H1 (cell line): Measurements from ENCODE around the gene CNPY2.

ENCODE experiments used
- ATF2 ChIP-seq: IDR thresholded peaks from 2 replicates; pipeline ENCODE4 v1.6.1; 2012; ENCODE audit warnings: low read length, inconsistent platforms
- CEBPB ChIP-seq: IDR thresholded peaks from 2 replicates; pipeline ENCODE4 v1.6.1; 2012; ENCODE audit warnings: low read depth, low read length
- CHD2 ChIP-seq: IDR thresholded peaks from 2 replicates; pipeline ENCODE4 v1.6.1; 2012; ENCODE audit warnings: low read length, improper control_type of control experiment
- CTCF ChIP-seq, 3 experiments: IDR thresholded peaks; 1 replicate in 2 of 3; 2 replicates in 1 of 3; pipeline versions ENCODE4 v1.5.1 to v1.6.1; 2011; ENCODE audit warnings: low read length in 3 of 3, mild to moderate bottlenecking in 3 of 3, inconsistent platforms in 2 of 3, low read depth in 1 of 3, moderate library complexity in 1 of 3; ENCODE audit not compliant: insufficient read depth in 1 of 3; ENCODE audit errors: control extremely low read depth in 1 of 3
- EZH2 ChIP-seq: fragments of 200-600 bp; sonication (generic); IDR thresholded peaks from 2 replicates; pipeline ENCODE4 v1.7.1; 2012; ENCODE audit warnings: low read depth, mild to moderate bottlenecking, moderate library complexity, low read length, inconsistent platforms; ENCODE audit not compliant: severe bottlenecking
- MAFK ChIP-seq: IDR thresholded peaks from 2 replicates; pipeline ENCODE4 v1.6.1; 2012; ENCODE audit warnings: low read depth, mild to moderate bottlenecking, improper control_type of control experiment, low read length
- RXRA ChIP-seq: IDR thresholded peaks from 2 replicates; pipeline ENCODE4 v1.6.1; 2011; ENCODE audit warnings: low read depth, mild to moderate bottlenecking, low read length, moderate library complexity; ENCODE audit not compliant: insufficient read depth
- SAP30 ChIP-seq: fragments of 300-600 bp; sonication (generic); IDR thresholded peaks from 2 replicates; pipeline ENCODE4 v1.7.1; 2012; ENCODE audit warnings: low read length, moderate library complexity, mild to moderate bottlenecking, inconsistent platforms; ENCODE audit not compliant: insufficient read depth, insufficient replicate concordance
- TAF1 ChIP-seq: IDR thresholded peaks from 2 replicates; pipeline ENCODE4 v1.6.1; 2011; ENCODE audit warnings: mild to moderate bottlenecking, low read depth, low read length

GRCh38 chr12:56334490-56334793, 18.7 kb upstream of the CNPY2 start:
- TF ChIP-seq SAP30 (no peak), ATF2 (no peak), MAFK (no peak), CTCF (IDR thresholded peaks at IDR 0.05; ENCODE audit: control extremely low read depth in 1 of 3, insufficient read depth in 1 of 3, low read depth in 1 of 3, low read length in 3 of 3) (no peak), RXRA (no peak), CHD2 (no peak), TAF1 (no peak; the same call in 1 of the 2 replicates), CEBPB (no peak), EZH2 (no peak)
